ENCODE data around the gene SLC39A10.
"Not testable (repeated sequence)": the region's sequence is repeated elsewhere in the genome, so short reads cannot be mapped to it uniquely, and the experiment has no call there.

SLC39A10 gene

GRCh38 chr2:195656859-195657633, at the start of gene SLC39A10:
Gene SLC39A10, plus strand, starts transcription at chr2:195657226. Its CDS starts 22,817 bp downstream, at chr2:195680043.
- peak; percentile 98 for DNase-seq (ENCODE audit: low read depth)

- no peak for DNase-seq (ENCODE audit: low read depth)
Measured at GRCh38 chr2:195608768-195609454, 48.1 kb upstream of the SLC39A10 start.

- no peak for DNase-seq (ENCODE audit: low read depth)
Measured at GRCh38 chr2:195610717-195611116, 46.3 kb upstream of the SLC39A10 start.

- DNase-seq (ENCODE audit: low read depth): peak; percentile 86
Measured at GRCh38 chr2:195612611-195613495, 44.2 kb upstream of the SLC39A10 start.

GRCh38 chr2:195613922-195614321, 43.1 kb upstream of the SLC39A10 start:
- DNase-seq (ENCODE audit: low read depth): peak; percentile 96

- no peak for DNase-seq (ENCODE audit: low read depth)
Measured at GRCh38 chr2:195619590-195619989, 37.4 kb upstream of the SLC39A10 start.

GRCh38 chr2:195620501-195620900, 36.5 kb upstream of the SLC39A10 start:
- DNase-seq (ENCODE audit: low read depth): peak; percentile 61

- DNase-seq (ENCODE audit: low read depth): no peak
Measured at GRCh38 chr2:195622966-195623365, 34.1 kb upstream of the SLC39A10 start.

GRCh38 chr2:195626507-195626906, 30.5 kb upstream of the SLC39A10 start:
- DNase-seq (ENCODE audit: low read depth): no peak

GRCh38 chr2:195628666-195629065, 28.4 kb upstream of the SLC39A10 start:
- no peak for DNase-seq (ENCODE audit: low read depth)

- no peak for DNase-seq (ENCODE audit: low read depth)
Measured at GRCh38 chr2:195632856-195633572, 24.0 kb upstream of the SLC39A10 start.

- DNase-seq (ENCODE audit: low read depth): no peak
Measured at GRCh38 chr2:195633573-195633870, 23.5 kb upstream of the SLC39A10 start.

- DNase-seq (ENCODE audit: low read depth): no peak
Measured at GRCh38 chr2:195633974-195634373, 23.1 kb upstream of the SLC39A10 start.

- peak; percentile 22 for DNase-seq (ENCODE audit: low read depth)
Measured at GRCh38 chr2:195636890-195637289, 20.1 kb upstream of the SLC39A10 start.

- DNase-seq (ENCODE audit: low read depth): no peak
Measured at GRCh38 chr2:195638750-195639149, 18.3 kb upstream of the SLC39A10 start.

GRCh38 chr2:195639238-195639858, 17.7 kb upstream of the SLC39A10 start:
- DNase-seq (ENCODE audit: low read depth): no peak

GRCh38 chr2:195639959-195640358, 17.1 kb upstream of the SLC39A10 start:
- DNase-seq (ENCODE audit: low read depth): no peak

- no peak for DNase-seq (ENCODE audit: low read depth)
Measured at GRCh38 chr2:195642027-195642678, 14.9 kb upstream of the SLC39A10 start.

- DNase-seq (ENCODE audit: low read depth): no peak
Measured at GRCh38 chr2:195642679-195643068, 14.4 kb upstream of the SLC39A10 start.

GRCh38 chr2:195644708-195645107, 12.3 kb upstream of the SLC39A10 start:
- DNase-seq (ENCODE audit: low read depth): not testable (repeated sequence)

- no peak for DNase-seq (ENCODE audit: low read depth)
Measured at GRCh38 chr2:195645413-195645812, 11.6 kb upstream of the SLC39A10 start.

Data from EH (cell line).